Esophagus mucosa (tissue), 1 donor: ENCODE results near the gene ZNF783. TPM values are rescaled to one million over a fixed set of nuclear protein-coding genes. Genes with fewer than 3 reads are reported as not detected.
A peak's percentile ranks its signal among the peaks of the same experiment; 100 is the strongest.

Experiments
- ATAC-seq: fragments of 200-7000 bp; cut with Tn5 transposase; one replicate; pipeline ENCODE4 v1.9.1; 2020
- total RNA-seq: library from RNA; stranded (reverse); gene quantifications from one replicate; pipeline ENCODE4 v1.2.4, GENCODE V29; 2023
- donor health status: DM: yes; HTN: yes; CAD: no.

The ZNF783 gene
- total RNA-seq, 1 donor from 2014 or later: 5.8 TPM

DNA sequence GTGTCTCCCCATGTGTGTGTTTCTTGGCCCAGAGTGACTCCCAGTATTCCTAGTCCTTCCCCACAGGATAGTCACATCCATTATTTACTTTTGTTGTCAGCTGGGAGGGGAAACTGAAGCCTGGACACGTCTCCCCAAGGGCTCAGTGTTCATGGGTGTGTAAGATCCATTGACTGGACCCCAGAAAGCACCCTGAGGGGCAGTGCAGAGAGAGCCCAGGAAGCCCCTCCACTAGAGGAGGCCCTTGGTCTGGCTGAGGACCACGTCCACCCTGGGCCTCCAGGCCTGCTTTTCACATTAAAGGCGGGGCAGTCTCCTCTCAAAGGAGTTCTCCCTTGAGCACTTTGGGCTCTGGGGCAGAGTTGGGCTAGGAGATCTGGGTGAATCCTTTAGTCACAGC lies 21.3 kb downstream of the ZNF783 start:
- ATAC-seq: no peak

DNA sequence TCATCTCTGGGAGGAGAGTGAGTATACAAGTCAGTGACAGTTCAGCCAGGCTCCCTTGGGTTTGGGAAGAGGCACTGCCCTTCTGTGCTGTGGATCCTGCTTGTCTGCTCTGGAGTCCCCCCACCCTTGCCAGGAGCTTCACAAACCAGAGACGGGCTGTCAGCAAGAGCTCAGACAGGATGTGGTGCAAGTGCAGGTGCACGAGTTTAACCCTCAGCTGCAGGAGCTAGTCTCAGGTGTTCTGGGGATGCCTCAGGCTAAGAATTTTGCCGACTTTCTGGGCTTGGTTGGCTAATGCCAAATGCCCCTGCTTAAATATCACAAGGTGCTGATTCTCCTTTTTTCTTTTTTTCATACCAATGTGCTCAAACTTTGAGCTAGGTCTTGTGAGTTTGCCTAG lies 22.3 kb downstream of the ZNF783 start:
- no peak for ATAC-seq

DNA sequence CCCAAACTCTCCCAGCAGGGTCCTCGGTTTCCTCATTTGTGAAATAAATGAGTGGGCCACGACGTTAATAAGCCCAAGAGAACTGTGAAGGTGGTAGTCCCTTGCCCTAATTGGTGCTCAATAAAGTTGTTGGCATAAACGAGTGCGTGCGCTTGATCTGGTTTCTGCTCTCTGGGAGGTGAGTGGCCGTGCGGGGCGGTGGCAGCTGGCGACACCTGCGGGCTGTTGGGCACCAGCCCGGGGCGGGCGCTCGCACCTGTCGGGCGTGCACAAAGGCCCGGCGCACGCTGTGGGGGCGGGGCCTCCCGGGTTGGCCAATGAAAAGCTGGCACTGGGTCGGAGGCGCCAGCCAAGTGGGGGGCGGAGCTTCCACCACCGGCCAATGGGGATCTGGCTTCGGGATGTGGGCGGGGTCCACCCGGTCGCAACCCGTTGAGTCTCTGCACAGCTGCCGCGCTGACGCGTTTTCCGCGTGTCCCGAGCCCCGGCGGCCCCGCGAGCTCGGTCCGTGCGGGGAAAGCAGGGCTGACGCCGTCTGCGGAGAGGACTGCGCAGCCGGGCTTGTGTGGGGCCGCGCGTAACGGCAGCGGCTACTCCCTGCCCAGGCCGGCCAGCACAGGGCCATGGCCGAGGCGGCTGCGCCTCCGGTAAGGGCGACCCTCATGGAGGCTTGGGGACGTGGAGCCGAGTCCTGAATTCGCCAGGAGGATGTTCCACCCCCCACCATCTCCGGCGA lies 23.0 kb downstream of the ZNF783 start:
- ATAC-seq: peak; percentile 99

DNA sequence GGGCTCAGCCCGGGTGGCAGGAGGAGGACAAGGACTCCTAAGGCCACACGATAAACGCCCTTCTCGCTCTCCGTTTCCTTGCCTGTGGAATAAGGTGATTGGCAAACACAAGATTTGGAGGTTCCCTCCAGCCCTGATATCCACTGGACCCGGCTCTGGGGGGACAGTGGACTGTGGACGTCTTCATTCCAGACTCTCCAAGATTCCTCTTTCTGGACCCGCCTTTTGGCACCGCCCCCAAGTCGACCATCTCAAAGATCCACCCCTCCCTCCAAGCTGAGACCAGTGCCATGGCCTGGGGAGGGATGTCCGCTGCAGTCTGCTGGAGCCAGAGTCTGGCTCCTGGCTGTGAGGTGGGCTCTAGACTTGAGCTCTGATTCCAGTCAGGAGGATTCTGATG lies 23.6 kb downstream of the ZNF783 start:
- ATAC-seq: no peak

- no peak for ATAC-seq
Observed at GRCh38 chr7:149286811-149287400, 24.9 kb downstream of the ZNF783 start.

GRCh38 chr7:149287622-149288021 lies 25.6 kb downstream of the ZNF783 start:
- ATAC-seq: no peak

DNA sequence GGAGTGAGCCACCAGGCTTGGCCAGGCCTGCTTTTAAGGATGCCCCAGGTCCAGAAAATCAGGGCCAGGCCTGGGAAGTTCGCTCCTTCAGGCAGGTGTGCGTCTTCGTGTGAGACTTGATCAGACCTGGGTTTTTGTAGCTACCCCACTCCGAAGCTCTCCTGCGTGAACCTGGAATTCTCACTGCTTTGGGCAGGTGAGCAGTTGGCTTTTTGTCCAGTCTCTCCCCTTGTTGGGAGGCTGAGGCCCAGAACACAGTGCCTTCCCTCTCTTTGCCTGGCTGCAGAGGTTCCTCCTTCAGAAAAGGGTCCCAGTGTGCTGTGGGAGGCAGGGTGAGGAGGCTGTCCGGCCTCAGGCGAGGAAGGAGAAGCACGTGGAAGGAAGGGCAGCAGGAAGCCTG lies 27.3 kb downstream of the ZNF783 start:
- ATAC-seq: no peak

DNA sequence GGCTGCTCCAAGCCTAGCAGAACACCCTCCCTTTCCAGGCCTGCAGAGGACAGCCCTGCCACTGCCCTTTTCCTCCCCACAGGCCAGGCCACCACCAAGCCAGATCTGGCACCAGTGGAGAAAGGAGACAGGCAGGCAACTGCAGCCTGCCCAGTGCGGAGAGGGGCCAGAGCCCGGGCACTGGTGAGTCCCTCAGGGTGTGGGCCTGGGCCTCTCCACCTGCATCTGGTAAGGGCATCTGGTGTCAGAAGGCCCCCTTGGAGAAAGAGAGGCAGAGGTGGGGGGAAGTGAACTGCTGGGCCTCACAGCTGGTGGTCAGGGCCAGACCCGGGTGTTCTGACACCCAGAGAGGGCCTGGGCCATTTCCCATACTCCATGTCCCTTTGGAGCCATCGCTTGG lies 27.9 kb downstream of the ZNF783 start:
- ATAC-seq: no peak

DNA sequence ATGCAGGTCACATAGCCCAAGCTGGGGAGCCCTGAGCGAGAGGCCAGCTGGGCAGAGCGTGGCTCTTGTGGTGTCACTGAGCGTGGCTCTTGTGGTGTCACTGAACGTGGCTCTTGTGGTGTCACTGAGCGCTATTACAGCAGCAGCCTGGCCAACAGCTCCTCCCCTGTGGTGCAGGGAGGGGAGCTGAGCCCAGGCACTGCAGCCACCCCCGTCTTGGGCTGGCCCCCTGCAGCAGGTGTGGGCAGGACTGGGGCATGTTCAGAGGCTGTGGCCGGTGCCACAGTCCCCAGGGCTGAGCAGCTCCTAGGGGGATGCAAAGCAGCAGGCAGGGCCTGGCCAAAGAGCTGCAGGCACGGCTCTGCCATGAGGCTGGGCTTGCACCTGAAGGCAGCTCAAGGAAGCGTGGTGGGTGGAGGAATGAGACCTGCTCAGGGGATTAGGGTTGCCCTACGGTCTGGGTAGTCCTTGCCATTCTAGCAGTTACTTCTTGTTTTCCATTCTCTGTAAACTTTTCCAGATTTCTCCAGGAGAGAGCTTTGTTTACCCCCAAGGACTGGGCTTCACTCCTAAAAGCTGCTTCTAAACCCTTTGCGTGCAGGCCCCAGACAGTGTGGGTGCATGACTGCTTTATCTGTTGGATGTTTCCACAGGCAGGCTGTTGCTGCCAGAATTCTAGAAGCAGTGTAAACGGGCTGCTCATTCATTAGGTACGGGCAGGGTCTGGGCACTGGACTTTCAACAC lies 29.2 kb downstream of the ZNF783 start:
- no peak for ATAC-seq

- no peak for ATAC-seq
Observed at GRCh38 chr7:149291781-149292461, 29.9 kb downstream of the ZNF783 start.

- ATAC-seq: no peak
Observed at GRCh38 chr7:149292462-149292823, 30.4 kb downstream of the ZNF783 start.

DNA sequence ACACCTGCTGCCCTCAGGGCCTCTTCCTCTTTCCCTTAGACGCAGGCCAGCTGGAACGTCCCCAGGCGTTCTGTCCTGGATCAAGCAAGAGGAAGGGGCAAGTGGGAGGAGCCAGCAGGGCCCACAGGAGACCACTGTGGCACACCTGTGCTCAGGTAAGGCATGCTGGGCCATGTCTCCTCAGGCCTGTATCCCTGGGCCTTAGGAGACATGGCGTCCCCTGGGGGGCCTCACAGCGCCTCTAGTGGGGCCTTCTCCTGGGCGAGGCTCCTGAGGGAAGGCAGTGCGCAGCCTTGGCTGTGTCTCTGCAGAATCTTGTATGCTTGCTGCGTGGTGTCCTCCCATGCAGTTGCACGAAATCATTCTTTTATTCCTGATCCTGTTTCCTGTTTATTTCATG lies 31.3 kb downstream of the ZNF783 start:
- no peak for ATAC-seq

- no peak for ATAC-seq
Observed at GRCh38 chr7:149293946-149294633, 32.1 kb downstream of the ZNF783 start.

GRCh38 chr7:149294634-149295480 lies 32.9 kb downstream of the ZNF783 start:
- ATAC-seq: no peak

DNA sequence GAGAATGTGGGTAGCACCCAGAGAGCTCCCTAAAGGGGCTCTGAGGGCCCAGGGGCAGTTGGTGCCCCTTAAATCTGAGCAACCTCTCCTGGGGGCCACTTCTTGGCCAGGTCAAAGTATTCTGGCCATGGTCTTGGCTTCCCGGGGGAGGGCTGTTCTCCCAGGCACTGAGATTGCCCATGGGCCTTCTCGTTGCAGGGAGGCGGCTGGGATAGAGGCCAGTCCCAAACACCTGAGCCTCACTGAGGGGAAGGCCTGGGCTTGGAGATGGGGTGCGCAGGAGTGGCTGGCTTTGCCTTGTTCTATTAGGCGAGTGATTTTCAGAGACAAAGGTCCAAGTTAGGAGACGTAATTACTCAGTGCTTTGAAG lies 33.5 kb downstream of the ZNF783 start:
- ATAC-seq: no peak

DNA sequence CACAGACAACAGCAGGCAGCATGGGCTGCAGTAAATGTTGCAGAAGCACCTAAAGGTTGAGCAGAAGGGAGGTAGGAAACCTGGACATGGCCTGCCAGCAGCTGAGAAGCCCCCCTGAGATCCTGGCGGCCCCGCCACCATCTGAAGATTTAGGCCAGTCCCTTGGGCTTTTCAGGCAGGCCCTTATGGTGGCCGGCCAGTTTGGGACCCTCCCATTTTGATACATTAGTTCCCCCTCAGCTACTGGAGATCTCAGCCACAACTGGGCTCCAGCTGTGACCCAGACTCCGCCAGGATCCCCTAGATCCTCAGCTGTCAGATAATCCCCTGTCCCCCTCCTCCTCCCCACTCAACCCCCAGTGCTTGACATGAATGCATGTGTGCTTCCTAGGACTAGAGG lies 34.4 kb downstream of the ZNF783 start:
- no peak for ATAC-seq

- no peak for ATAC-seq
Observed at GRCh38 chr7:149297034-149297755, 35.2 kb downstream of the ZNF783 start.

- ATAC-seq: no peak
Observed at GRCh38 chr7:149300620-149301285, 38.8 kb downstream of the ZNF783 start.

DNA sequence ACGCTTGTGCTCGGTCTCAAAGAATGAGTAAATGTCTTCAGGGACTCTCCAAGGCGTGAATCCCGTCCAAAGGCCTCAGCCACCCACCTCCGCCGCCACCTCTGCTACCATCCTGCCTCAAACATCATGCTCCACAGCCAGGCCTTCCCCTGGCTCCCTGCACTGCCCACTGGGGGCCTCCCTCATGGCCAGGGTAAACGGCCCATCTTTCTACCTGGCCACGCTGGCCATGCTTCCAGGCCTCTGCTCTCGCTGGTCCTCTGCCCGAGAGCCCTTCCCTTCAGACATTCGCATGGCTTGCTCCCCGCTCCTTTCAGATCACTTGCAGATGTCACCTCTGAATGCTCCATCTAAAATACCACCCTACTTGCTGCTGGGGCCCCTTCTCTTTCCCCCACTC lies 40.2 kb downstream of the ZNF783 start:
- ATAC-seq: no peak

DNA sequence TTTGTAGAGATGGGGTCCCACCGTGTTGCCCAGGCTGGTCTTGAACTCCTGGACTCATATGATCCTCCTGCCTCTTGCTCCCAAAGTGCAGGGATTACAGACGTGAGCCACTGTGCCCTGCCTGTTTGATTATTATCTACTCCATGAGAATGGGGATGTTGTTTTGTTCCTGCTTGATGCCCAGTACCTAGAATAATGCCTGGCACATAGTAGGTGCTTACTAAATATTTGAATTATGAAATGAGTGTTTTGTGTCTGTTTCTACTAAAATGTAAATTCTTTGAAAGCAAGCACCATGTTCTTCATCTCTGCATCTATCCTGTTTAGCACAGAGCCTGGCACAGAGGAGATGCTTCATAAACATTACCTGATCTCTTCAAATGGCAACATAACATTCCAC lies 40.9 kb downstream of the ZNF783 start:
- ATAC-seq: no peak

GRCh38 chr7:149304006-149304405 lies 42.0 kb downstream of the ZNF783 start:
- no peak for ATAC-seq
